AG04449 (cell line): ENCODE measurements around the gene ONECUT3.
"Not testable (repeated sequence)": the region's sequence is repeated elsewhere in the genome, so short reads cannot be mapped to it uniquely, and the experiment has no call there.

Experiments used
- CTCF ChIA-PET: fragments of 350-600 bp; formaldehyde crosslinking; extraction: SDS; loops from one replicate; lab custom pipeline; 2021; ENCODE audit warnings: antibody characterized with exemption; lab: Yijun Ruan, JAX
- POLR2A ChIA-PET: fragments of 400-600, 350-600 bp; formaldehyde crosslinking; extraction: SDS; loops from one replicate; lab custom pipeline; 2020; ENCODE audit warnings: antibody characterized with exemption, inconsistent platforms; lab: Yijun Ruan, JAX
- DNase-seq: peaks from one replicate; pipeline ENCODE4 v3.0.0-alpha.2; 2010; ENCODE audit warnings: low read depth, low spot score
- H3K4me3 ChIP-seq: 2 replicates; pipeline ENCODE4 v1.5.1; 2011; ENCODE audit warnings: low read depth, mild to moderate bottlenecking, control low read depth, low read length
- TF ChIP-seq, protein P1 (sequence below): IDR thresholded peaks from one replicate; pipeline ENCODE4 v1.5.1; 2011; ENCODE audit warnings: mild to moderate bottlenecking, moderate library complexity, low read length, control low read depth, inconsistent platforms; ENCODE audit not compliant: insufficient read depth; ENCODE audit errors: missing control alignments

The ONECUT3 gene

GRCh38 chr19:1752757-1753728, at the start of gene ONECUT3:
Gene ONECUT3, plus strand, starts transcription at chr19:1753506. Its CDS starts 157 bp downstream, at chr19:1753663.
- ChIA-PET CTCF (no interaction called here), POLR2A (no interaction called here)
- no peak within 1 kb of the TSS for H3K4me3 ChIP-seq
- no peak for DNase-seq
- TF ChIP-seq, protein P1, sequence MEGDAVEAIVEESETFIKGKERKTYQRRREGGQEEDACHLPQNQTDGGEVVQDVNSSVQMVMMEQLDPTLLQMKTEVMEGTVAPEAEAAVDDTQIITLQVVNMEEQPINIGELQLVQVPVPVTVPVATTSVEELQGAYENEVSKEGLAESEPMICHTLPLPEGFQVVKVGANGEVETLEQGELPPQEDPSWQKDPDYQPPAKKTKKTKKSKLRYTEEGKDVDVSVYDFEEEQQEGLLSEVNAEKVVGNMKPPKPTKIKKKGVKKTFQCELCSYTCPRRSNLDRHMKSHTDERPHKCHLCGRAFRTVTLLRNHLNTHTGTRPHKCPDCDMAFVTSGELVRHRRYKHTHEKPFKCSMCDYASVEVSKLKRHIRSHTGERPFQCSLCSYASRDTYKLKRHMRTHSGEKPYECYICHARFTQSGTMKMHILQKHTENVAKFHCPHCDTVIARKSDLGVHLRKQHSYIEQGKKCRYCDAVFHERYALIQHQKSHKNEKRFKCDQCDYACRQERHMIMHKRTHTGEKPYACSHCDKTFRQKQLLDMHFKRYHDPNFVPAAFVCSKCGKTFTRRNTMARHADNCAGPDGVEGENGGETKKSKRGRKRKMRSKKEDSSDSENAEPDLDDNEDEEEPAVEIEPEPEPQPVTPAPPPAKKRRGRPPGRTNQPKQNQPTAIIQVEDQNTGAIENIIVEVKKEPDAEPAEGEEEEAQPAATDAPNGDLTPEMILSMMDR, result no peak

DNA sequence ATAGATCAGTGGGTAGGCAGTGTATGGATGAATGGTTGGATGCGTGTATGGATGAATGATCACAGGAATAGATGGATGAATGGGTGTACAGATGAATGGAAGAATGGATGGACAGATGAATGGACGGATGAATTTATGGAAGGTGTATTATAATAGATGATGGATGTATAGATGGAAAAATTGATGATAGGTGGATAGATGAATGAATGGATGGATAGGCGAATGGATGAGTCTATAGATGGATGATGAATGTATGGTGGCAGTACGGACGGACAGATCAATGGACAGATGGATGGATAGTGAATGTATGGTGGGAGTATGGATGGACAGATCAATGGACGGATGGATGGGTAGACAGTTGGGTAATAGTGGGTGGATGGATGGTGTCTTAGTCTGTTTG, 49.0 kb upstream of the ONECUT3 start:
- H3K4me3 ChIP-seq, result no peak overlapping the region
- no peak for DNase-seq
- TF ChIP-seq, protein P1, result no peak
- ChIA-PET POLR2A (no interaction called here), CTCF (interaction anchor here (1.2 kb wide), 1 partner anchor 32 kb away, joined by 3 read pairs; no protein-coding TSS in a partner anchor)

GRCh38 chr19:1705367-1705766, 47.9 kb upstream of the ONECUT3 start:
- no peak for DNase-seq
- ChIA-PET CTCF (no interaction called here), POLR2A (no interaction called here)
- TF ChIP-seq, protein P1, result no peak
- H3K4me3 ChIP-seq, result no peak overlapping the region

DNA sequence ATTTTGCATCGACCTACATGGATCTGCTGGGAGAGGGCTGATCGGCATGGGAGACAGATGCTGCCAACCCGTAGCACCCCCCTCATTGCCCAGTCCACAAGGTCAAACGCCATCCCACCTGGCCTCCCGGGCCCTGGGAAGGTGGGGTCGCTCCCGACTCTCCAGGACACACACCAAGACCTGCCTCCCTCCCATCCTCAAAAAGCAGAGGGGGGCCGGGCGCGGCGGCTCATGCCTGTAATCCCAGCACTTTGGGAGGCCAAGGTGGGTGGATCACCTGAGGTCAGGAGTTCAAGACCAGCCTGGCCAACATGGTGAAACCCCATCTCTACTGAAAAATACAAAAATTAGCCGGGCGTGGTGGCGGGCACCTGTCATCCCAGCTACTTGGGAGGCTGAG, 46.7 kb upstream of the ONECUT3 start:
- POLR2A ChIA-PET, H3K4me3 ChIP-seq, DNase-seq, CTCF ChIA-PET: not testable (repeated sequence)

DNA sequence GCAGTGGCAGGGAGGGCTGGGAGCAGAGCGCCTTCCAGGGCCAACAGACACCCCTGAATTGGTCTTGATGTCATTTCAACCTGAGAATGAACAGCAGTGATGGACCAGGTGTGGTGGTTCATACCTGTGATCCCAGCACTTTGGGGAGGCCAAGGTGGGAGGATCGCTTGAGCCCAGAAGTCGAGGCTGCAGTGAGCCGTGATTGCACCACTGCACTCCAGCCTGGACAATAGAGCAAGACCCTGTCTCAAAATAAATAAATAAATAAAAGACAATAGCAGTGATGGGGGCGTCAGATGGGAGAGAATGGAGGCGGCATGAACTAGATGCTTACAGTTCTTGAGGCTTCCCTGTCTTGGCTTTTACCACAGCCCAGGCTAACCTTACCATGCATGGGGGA, 46.1 kb upstream of the ONECUT3 start:
- H3K4me3 ChIP-seq, result no peak overlapping the region
- TF ChIP-seq, protein P1, result no peak
- ChIA-PET POLR2A (no interaction called here), CTCF (interaction anchor here (1.6 kb wide), 1 partner anchor 35 kb away, joined by 7 read pairs; no protein-coding TSS in a partner anchor)
- DNase-seq, result no peak

GRCh38 chr19:1713170-1713569, 40.1 kb upstream of the ONECUT3 start:
- CTCF ChIA-PET, result no interaction called here

More at GRCh38 chr19:1713170-1713569, 40.1 kb upstream of the ONECUT3 start:
- POLR2A ChIA-PET, result no interaction called here
- TF ChIP-seq, protein P1, result no peak
- no peak overlapping the region for H3K4me3 ChIP-seq
- DNase-seq, result no peak
